MM.1S (cell line): ENCODE measurements around the gene KIAA1328.

Source experiments
- DNase-seq: peaks from one replicate; pipeline ENCODE4 v3.0.0-alpha.2; 2015
- H2AFZ ChIP-seq: fragments of 300-600 bp; sonication (generic); 2 replicates; pipeline ENCODE4 v1.6.0; 2016; ENCODE audit warnings: antibody characterized with exemption, low read length
- H3F3A ChIP-seq: fragments of 300-600 bp; sonication (generic); 2 replicates; pipeline ENCODE4 v1.6.1; 2016; ENCODE audit warnings: mild to moderate bottlenecking, antibody characterized with exemption, low read length, moderate library complexity, mixed read lengths; ENCODE audit not compliant: insufficient read depth
- H3K27ac ChIP-seq: fragments of 300-600 bp; sonication (generic); 2 replicates; pipeline ENCODE4 v1.5.1; 2016; ENCODE audit warnings: mild to moderate bottlenecking, low read length
- H3K27me3 ChIP-seq: fragments of 300-600 bp; sonication (generic); replicated peaks from 2 replicates; pipeline ENCODE4 v1.6.0; 2016; ENCODE audit warnings: low read length; ENCODE audit not compliant: insufficient read depth
- H3K36me3 ChIP-seq: fragments of 300-600 bp; sonication (generic); replicated peaks from 2 replicates; pipeline ENCODE4 v1.6.1; 2016; ENCODE audit warnings: mild to moderate bottlenecking, low read length, mixed read lengths; ENCODE audit not compliant: insufficient read depth
- H3K4me1 ChIP-seq: fragments of 300-600 bp; sonication (generic); 2 replicates; pipeline ENCODE4 v1.6.1; 2016; ENCODE audit warnings: low read length, mixed read lengths
- H3K4me2 ChIP-seq: fragments of 300-600 bp; sonication (generic); 2 replicates; pipeline ENCODE4 v1.6.0; 2016; ENCODE audit warnings: low read depth, low read length
- H3K4me3 ChIP-seq: fragments of 300-600 bp; sonication (generic); 2 replicates; pipeline ENCODE4 v1.5.1; 2016; ENCODE audit warnings: low read length, mixed read lengths
- H3K79me2 ChIP-seq: fragments of 300-600 bp; sonication (generic); 2 replicates; pipeline ENCODE4 v1.6.1; 2016; ENCODE audit warnings: mixed run types, low read length, mixed read lengths
- H3K9ac ChIP-seq: fragments of 300-600 bp; sonication (generic); 2 replicates; pipeline ENCODE4 v1.6.1; 2016; ENCODE audit warnings: low read length, mixed read lengths
- H3K9me2 ChIP-seq: fragments of 300-600 bp; sonication (generic); replicated peaks from 2 replicates; pipeline ENCODE4 v1.6.1; 2016; ENCODE audit warnings: mild to moderate bottlenecking, low read length, mixed read lengths; ENCODE audit not compliant: insufficient read depth
- H3K9me3 ChIP-seq: fragments of 300-600 bp; sonication (generic); replicated peaks from 2 replicates; pipeline ENCODE4 v1.6.1; 2016; ENCODE audit warnings: mild to moderate bottlenecking, low read length, mixed read lengths; ENCODE audit not compliant: insufficient read depth
- H4K20me1 ChIP-seq: fragments of 300-600 bp; sonication (generic); 2 replicates; pipeline ENCODE4 v1.6.1; 2016; ENCODE audit warnings: mild to moderate bottlenecking, low read length, moderate library complexity, mixed read lengths; ENCODE audit not compliant: insufficient read depth
- CTCF ChIP-seq: fragments of 300-600 bp; sonication (generic); IDR thresholded peaks from 2 replicates; pipeline ENCODE4 v1.5.1; 2016; ENCODE audit warnings: antibody characterized with exemption, low read length, mixed read lengths
- EZH2 ChIP-seq: fragments of 300-600 bp; sonication (generic); optimal IDR thresholded peaks from 2 replicates; pipeline ENCODE3; 2017; ENCODE audit warnings: low read depth, mild to moderate bottlenecking, antibody characterized with exemption, low read length, mixed read lengths
- EZH2phosphoT487 ChIP-seq: fragments of 300-600 bp; sonication (generic); IDR thresholded peaks from 2 replicates; pipeline ENCODE4 v1.6.1; 2018; ENCODE audit warnings: antibody characterized with exemption, low read length

Gene KIAA1328

GRCh38 chr18:37012452-37012851 is 183.5 kb downstream of the KIAA1328 start:
- Histone ChIP-seq H3K79me2 (no peaks in the 10 kb centered on the region), H3K4me1 (no peaks in the 10 kb centered on the region), H3K9me3 (no peaks in the 10 kb centered on the region), H3K9me2 (no peaks in the 10 kb centered on the region), H3F3A (no peaks in the 10 kb centered on the region), H3K4me3 (no peak overlapping the region), H3K4me2 (no peak overlapping the region), H4K20me1 (no peaks in the 10 kb centered on the region), H2AFZ (no peak overlapping the region), H3K9ac (no peak overlapping the region), H3K36me3 (no peaks in the 10 kb centered on the region), H3K27ac (no peak overlapping the region), H3K27me3 (no peaks in the 10 kb centered on the region)
- TF ChIP-seq EZH2phosphoT487 (no peak), CTCF (no peak), EZH2 (no peak)
- no peak for DNase-seq

GRCh38 chr18:37019157-37019827 is 190.4 kb downstream of the KIAA1328 start:
- TF ChIP-seq EZH2phosphoT487 (no peak), CTCF (peak; percentile 17; the same call in 1 of the 2 replicates)
- no peak for DNase-seq

DNA sequence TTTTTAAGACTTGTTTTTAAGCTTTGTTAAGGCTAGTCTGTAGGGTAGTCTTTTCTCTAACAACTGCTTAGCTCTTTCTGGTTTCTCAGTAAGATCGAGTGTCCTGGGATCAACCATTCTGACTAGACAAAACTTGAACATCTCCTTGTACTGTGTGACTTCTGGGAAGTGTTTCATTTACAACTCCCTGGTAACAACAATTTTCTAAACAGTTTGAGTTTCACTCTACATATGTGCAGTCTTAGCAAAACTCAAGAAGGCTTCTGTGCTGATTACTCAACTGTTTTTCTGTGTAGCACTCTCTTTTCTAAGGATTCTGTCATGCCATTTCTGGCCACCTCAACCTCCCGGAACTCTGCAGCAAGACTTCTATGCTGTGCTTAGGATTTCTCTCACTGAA is 204.5 kb downstream of the KIAA1328 start:
- Histone ChIP-seq H3K27me3 (no peaks in the 10 kb centered on the region), H3K4me3 (no peak overlapping the region), H4K20me1 (no peaks in the 10 kb centered on the region), H3K27ac (no peak overlapping the region), H3K9ac (no peak overlapping the region), H3K4me2 (no peak overlapping the region), H3K79me2 (no peaks in the 10 kb centered on the region), H3K36me3 (no peaks in the 10 kb centered on the region), H2AFZ (no peak overlapping the region), H3K9me2 (no peaks in the 10 kb centered on the region), H3F3A (no peaks in the 10 kb centered on the region), H3K9me3 (no peaks in the 10 kb centered on the region), H3K4me1 (no peaks in the 10 kb centered on the region)
- TF ChIP-seq CTCF (no peak), EZH2 (no peak), EZH2phosphoT487 (no peak)
- DNase-seq: no peak

More at GRCh38 chr18:37019157-37019827, 190.4 kb downstream of the KIAA1328 start:
- no peaks in the 10 kb centered on the region for H3K79me2 ChIP-seq
- no peaks in the 10 kb centered on the region for H3K27me3 ChIP-seq
- no peak overlapping the region for H2AFZ ChIP-seq
- no peaks in the 10 kb centered on the region for H4K20me1 ChIP-seq
- no peaks in the 10 kb centered on the region for H3K36me3 ChIP-seq
- H3F3A ChIP-seq: no peaks in the 10 kb centered on the region
- H3K4me2 ChIP-seq: no peak overlapping the region
- no peaks in the 10 kb centered on the region for H3K4me1 ChIP-seq
- H3K9me3 ChIP-seq: no peaks in the 10 kb centered on the region
- no peak overlapping the region for H3K4me3 ChIP-seq
- H3K27ac ChIP-seq: no peak overlapping the region
- no peaks in the 10 kb centered on the region for H3K9me2 ChIP-seq
- H3K9ac ChIP-seq: no peak overlapping the region
